ENCODE measurements around the gene SMAGP. TPM values are rescaled to one million over a fixed set of nuclear protein-coding genes. Genes with fewer than 3 reads are reported as not detected.

SMAGP gene
- total and polyA plus RNA-seq, 2 of the 13 experiments (the other 11 are each of a cell fraction or from before 2014, with no cell fraction given): 9.2 TPM

- no peak for TF ChIP-seq IKZF5 (CRISPR knock-in tag; IDR thresholded peaks at IDR 0.05)
- no peak for TF ChIP-seq MNT (IDR thresholded peaks at IDR 0.05)
- no peak for TF ChIP-seq YY1 (IDR thresholded peaks at IDR 0.05; ENCODE audit: insufficient read depth, insufficient replicate concordance, low read depth, low read length)
Observed at GRCh38 chr12:51217133-51217967, 52.9 kb downstream of the SMAGP start (continued).

- no peaks in the 10 kb centered on the region for H3K79me2 ChIP-seq (ENCODE audit: insufficient read depth, low read length)
- no peak for TF ChIP-seq SIN3B (IDR thresholded peaks at IDR 0.05; ENCODE audit: low read length)
- 0 out of 2 replicates have a peak, but pooled peaks have one; percentile 34 for TF ChIP-seq HDAC1 (CRISPR knock-in tag; IDR thresholded peaks at IDR 0.05)
- H3K27ac ChIP-seq (ENCODE audit: extremely low read length, insufficient read depth, low read length): no peak overlapping the region
- H3K9ac ChIP-seq (ENCODE audit: insufficient read depth, low read depth, low read length): no peak overlapping the region
- intact Hi-C loops (cut with micrococcal nuclease; ENCODE audit: unreplicated experiment): no loop called here
- FAIRE-seq (no peak), ATAC-seq (no peak), DNase-seq (ENCODE audit: low spot score) (no peak)
- H3K27me3 ChIP-seq (ENCODE audit: control insufficient read depth in 1 of 2, insufficient read depth in 2 of 2, low read length in 2 of 2): no peaks in the 10 kb centered on the region; a peak in 1 of 5 replicates
- CTCF ChIA-PET (ENCODE audit: low intra/inter-chr PET ratio, low total read pairs): no interaction called here
- no peaks in the 10 kb centered on the region for H4K20me1 ChIP-seq (ENCODE audit: insufficient read depth, low read length)
- peak overlapping the region; percentile 71 to 79 (median 73); a peak in 4 of 6 replicates for H3K4me3 ChIP-seq (replicated peaks in 1 of 3; ENCODE audit: insufficient read depth in 1 of 3, low read depth in 2 of 3, low read length in 3 of 3)
- H2AFZ ChIP-seq (ENCODE audit: low read length): no peak overlapping the region
- in situ Hi-C loops (cut with HindIII; ENCODE audit: extremely low pct_ligation_motif_present, low pct_unique_long_range_greater_than_20kb): no loop called here
- H3K36me3 ChIP-seq (replicated peaks in 1 of 2; ENCODE audit: control insufficient read depth in 1 of 2, insufficient read depth in 2 of 2, low read length in 2 of 2): no peaks in the 10 kb centered on the region
- POLR2A ChIA-PET: interaction anchor here (1.1 to 2.6 kb wide), 4 partner anchors 12 to 452 kb away, joined by 3 to 15 read pairs (median 4); partner anchors contain the start of gene CSRNP2
- peaks cover 16% of the 10 kb centered on the region for H3K4me1 ChIP-seq (ENCODE audit: insufficient read depth, low read length)
- no TSS peak for BruUV-seq (replicated peaks)
- peak overlapping the region; percentile 75 for H3K4me2 ChIP-seq (ENCODE audit: low read depth, low read length)
- 41% methylated on average over 7 of the region's 7 CpGs for WGBS (ENCODE audit: low lambda C conversion rate)
- no peaks in the 10 kb centered on the region for H3K9me3 ChIP-seq (ENCODE audit: low read length)
Observed at GRCh38 chr12:51216642-51217041, 53.6 kb downstream of the SMAGP start.

All from HepG2 (cell line).